HCT116 (cell line): Measurements from ENCODE around the gene IRF2BP2. TPM values are rescaled to one million over a fixed set of nuclear protein-coding genes. Genes with fewer than 3 reads are reported as not detected.

ENCODE experiments used
- ATAC-seq: fragments of 200-7000 bp; cut with Tn5 transposase; 2 replicates; pipeline ENCODE4 v1.9.1; 2020; ENCODE audit warnings: mild to moderate bottlenecking, moderate library complexity
- BruUV-seq: library from RNA; stranded (reverse); fragments of 400-500 nt; replicated peaks from 2 replicates; lab custom pipeline; 2021; lab: Mats Ljungman, UMichigan
- CTCF ChIA-PET: fragments of 300-600 bp; sonication (Branson Sonifier 250); formaldehyde crosslinking; loops from one replicate; lab custom pipeline; 2021; ENCODE audit warnings: antibody characterized with exemption; lab: Charles Lee
- POLR2A ChIA-PET: fragments of 300-600, 350-600 bp; sonication (Branson Sonifier 250); formaldehyde crosslinking; loops from one replicate; lab custom pipeline; 2021; ENCODE audit warnings: antibody characterized with exemption; lab: Charles Lee
- RAD21 ChIA-PET, 2 experiments: fragments of 300-600 bp; sonication (Branson Sonifier 250); formaldehyde crosslinking; loops; one replicate each; lab custom pipeline; 2023; ENCODE audit warnings: low total read pairs in 2 of 2; ENCODE audit not compliant: uncharacterized antibody in 2 of 2, unreplicated experiment in 2 of 2, low non-redundant PET in 1 of 2; lab: Charles Lee
- DNase-seq: peaks from one replicate; pipeline ENCODE4 v3.0.0-alpha.2; 2010; ENCODE audit warnings: low read depth, low spot score
- H2AFZ ChIP-seq: fragments of 200-600 bp; shearing (Covaris generic), sonication (generic); 2 replicates; pipeline ENCODE4 v1.6.1; 2017; ENCODE audit warnings: low read depth, mixed run types, mixed read lengths, antibody characterized with exemption, low read length; ENCODE audit not compliant: poor library complexity, severe bottlenecking
- H3K27ac ChIP-seq: 2 replicates; pipeline ENCODE4 v1.5.1; 2012; ENCODE audit warnings: low read depth, low read length
- H3K27me3 ChIP-seq: fragments of 200-600 bp; sonication (generic); 2 replicates; pipeline ENCODE4 v1.6.1; 2016; ENCODE audit warnings: mixed run types, low read length, mixed read lengths; ENCODE audit not compliant: insufficient read depth
- H3K36me3 ChIP-seq, 2 experiments: fragments of 200-500 bp in 1 of 2; fragments of 200-600 bp in 1 of 2; sonication (Bioruptor generic) in 1 of 2; sonication (generic) in 1 of 2; 2 replicates each; pipeline versions ENCODE4 v1.5.1 to v1.6.1; 2014 to 2016; ENCODE audit warnings: low read length in 2 of 2, inconsistent platforms in 1 of 2, mixed read lengths in 1 of 2, mixed run types in 1 of 2; ENCODE audit not compliant: insufficient read depth in 2 of 2, control insufficient read depth in 1 of 2
- H3K4me1 ChIP-seq, 2 experiments: fragments of 200-600 bp in 1 of 2; sonication (generic) in 1 of 2; 2 replicates each; pipeline versions ENCODE4 v1.5.1 to v1.6.1; 2012 to 2017; ENCODE audit warnings: low read length in 2 of 2, inconsistent platforms in 1 of 2, mild to moderate bottlenecking in 1 of 2, mixed read lengths in 1 of 2, mixed run types in 1 of 2, moderate library complexity in 1 of 2; ENCODE audit not compliant: insufficient read depth in 2 of 2, control insufficient read depth in 1 of 2
- H3K4me2 ChIP-seq: fragments of 200-600 bp; sonication (generic); 2 replicates; pipeline ENCODE4 v1.6.1; 2017; ENCODE audit warnings: mixed run types, low read length, mixed read lengths
- H3K4me3 ChIP-seq, 2 experiments: fragments of 200-600 bp in 1 of 2; sonication (generic) in 1 of 2; replicated peaks in 1 of 2; 2 replicates each; pipeline ENCODE4 v1.5.1; 2011 to 2016; ENCODE audit warnings: low read length in 2 of 2, control low read depth in 1 of 2, low read depth in 1 of 2, mild to moderate bottlenecking in 1 of 2, mixed read lengths in 1 of 2, mixed run types in 1 of 2
- H3K79me2 ChIP-seq: fragments of 200-600 bp; sonication (generic); 2 replicates; pipeline ENCODE4 v1.6.1; 2017; ENCODE audit warnings: mild to moderate bottlenecking, mixed run types, low read length, moderate library complexity, mixed read lengths; ENCODE audit not compliant: insufficient read depth
- H3K9ac ChIP-seq: fragments of 200-600 bp; sonication (generic); 2 replicates; pipeline ENCODE4 v1.6.1; 2016; ENCODE audit warnings: low read length, mixed read lengths
- H3K9me2 ChIP-seq: fragments of 200-600 bp; sonication (generic), shearing (Covaris generic); 2 replicates; pipeline ENCODE4 v1.6.1; 2017; ENCODE audit warnings: mixed run types, mild to moderate bottlenecking, moderate library complexity; ENCODE audit not compliant: insufficient read depth
- H3K9me3 ChIP-seq, 2 experiments: fragments of 200-500 bp in 1 of 2; fragments of 200-600 bp in 1 of 2; sonication (Bioruptor generic) in 1 of 2; sonication (generic) in 1 of 2; 2 replicates each; pipeline ENCODE4 v1.6.1; 2014 to 2017; ENCODE audit warnings: low read length in 2 of 2, mixed read lengths in 2 of 2, inconsistent platforms in 1 of 2, low read depth in 1 of 2, mild to moderate bottlenecking in 1 of 2, mixed run types in 1 of 2, moderate library complexity in 1 of 2; ENCODE audit not compliant: control insufficient read depth in 1 of 2, insufficient read depth in 1 of 2
- H4K20me1 ChIP-seq: fragments of 200-600 bp; sonication (generic), shearing (Covaris generic); 2 replicates; pipeline ENCODE4 v1.6.1; 2017; ENCODE audit warnings: mixed run types, mild to moderate bottlenecking, moderate library complexity; ENCODE audit not compliant: insufficient read depth
- ATF3 ChIP-seq: IDR thresholded peaks from 2 replicates; pipeline ENCODE4 v1.6.1; 2012
- CBX3 ChIP-seq: IDR thresholded peaks from 2 replicates; pipeline ENCODE4 v1.6.1; 2012; ENCODE audit warnings: low read depth
- CEBPB ChIP-seq: IDR thresholded peaks from 2 replicates; pipeline ENCODE4 v1.6.1; 2012; ENCODE audit warnings: low read depth
- EGR1 ChIP-seq: IDR thresholded peaks from 2 replicates; pipeline ENCODE4 v1.6.1; 2012; ENCODE audit warnings: low read depth
- ELF1 ChIP-seq: IDR thresholded peaks from 2 replicates; pipeline ENCODE4 v1.6.1; 2012; ENCODE audit warnings: low read depth, borderline replicate concordance
- EZH2phosphoT487 ChIP-seq: fragments of 200-600 bp; IDR thresholded peaks from 2 replicates; pipeline ENCODE4 v1.6.1; 2018; ENCODE audit warnings: antibody characterized with exemption, borderline replicate concordance
- JUND ChIP-seq: IDR thresholded peaks from 2 replicates; pipeline ENCODE4 v1.6.1; 2012
- POLR2AphosphoS5 ChIP-seq: IDR thresholded peaks from 2 replicates; pipeline ENCODE4 v1.6.1; 2011; ENCODE audit warnings: mild to moderate bottlenecking, low read depth, low read length, moderate library complexity
- SP1 ChIP-seq: IDR thresholded peaks from 2 replicates; pipeline ENCODE4 v1.6.1; 2012; ENCODE audit warnings: low read depth
- SRF ChIP-seq: IDR thresholded peaks from 2 replicates; pipeline ENCODE4 v1.6.1; 2012; ENCODE audit warnings: low read depth
- YY1 ChIP-seq: IDR thresholded peaks from 2 replicates; pipeline ENCODE4 v1.6.1; 2011; ENCODE audit warnings: low read length, low read depth, moderate library complexity, mild to moderate bottlenecking; ENCODE audit not compliant: insufficient replicate concordance; ENCODE audit errors: extremely low read depth
- ZNF274 ChIP-seq: fragments of 200-500 bp; sonication (Bioruptor generic); IDR thresholded peaks from 2 replicates; pipeline ENCODE4 v1.6.1; 2014; ENCODE audit warnings: mild to moderate bottlenecking, low read depth, low read length, inconsistent platforms
- intact Hi-C: fragments of 100-400 bp; cut with micrococcal nuclease; formaldehyde crosslinking; loops from 2 replicates; pipeline ENCODE4 v1.10.0; 2022
- total RNA-seq: library from RNA; stranded (reverse); gene quantifications from one replicate; pipeline ENCODE4 v1.2.1, GENCODE V29; 2021; ENCODE audit not compliant: unreplicated experiment

IRF2BP2 gene
- total RNA-seq, 1 experiment from 2014 or later: 61.3 TPM

GRCh38 chr1:234584420-234584805, 25.6 kb downstream of the IRF2BP2 start:
- ChIA-PET POLR2A (no interaction called here), RAD21 (no interaction called here), CTCF (interaction anchor here (2.0 kb wide), 1 partner anchor 13 kb away, joined by 5 read pairs; no protein-coding TSS in a partner anchor)
- Histone ChIP-seq H3K9me2 (no peaks in the 10 kb centered on the region), H3K79me2 (no peaks in the 10 kb centered on the region), H3K27ac (no peak overlapping the region), H3K36me3 (no peaks in the 10 kb centered on the region), H3K9me3 (no peaks in the 10 kb centered on the region), H3K4me3 (no peak overlapping the region), H3K9ac (no peak overlapping the region), H3K4me1 (no peaks in the 10 kb centered on the region), H3K27me3 (no peaks in the 10 kb centered on the region), H2AFZ (no peak overlapping the region), H4K20me1 (no peaks in the 10 kb centered on the region), H3K4me2 (no peak overlapping the region)
- BruUV-seq: no TSS peak
- TF ChIP-seq ATF3 (no peak), EGR1 (no peak), CBX3 (no peak), SRF (no peak), POLR2AphosphoS5 (no peak), JUND (no peak), CEBPB (no peak), ELF1 (no peak), EZH2phosphoT487 (no peak), ZNF274 (no peak), YY1 (no peak), SP1 (no peak)
- intact Hi-C loops: no loop called here
- DNase-seq (no peak), ATAC-seq (no peak)
